GM12801 (cell line): ENCODE measurements around the gene DUSP14.

Source experiments
- TF ChIP-seq, protein P1 (sequence below): IDR thresholded peaks from one replicate; pipeline ENCODE4 v1.5.1; 2011; ENCODE audit warnings: control low read depth; ENCODE audit not compliant: insufficient read length; ENCODE audit errors: extremely low read depth

Gene DUSP14, protein sequence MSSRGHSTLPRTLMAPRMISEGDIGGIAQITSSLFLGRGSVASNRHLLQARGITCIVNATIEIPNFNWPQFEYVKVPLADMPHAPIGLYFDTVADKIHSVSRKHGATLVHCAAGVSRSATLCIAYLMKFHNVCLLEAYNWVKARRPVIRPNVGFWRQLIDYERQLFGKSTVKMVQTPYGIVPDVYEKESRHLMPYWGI

DNA sequence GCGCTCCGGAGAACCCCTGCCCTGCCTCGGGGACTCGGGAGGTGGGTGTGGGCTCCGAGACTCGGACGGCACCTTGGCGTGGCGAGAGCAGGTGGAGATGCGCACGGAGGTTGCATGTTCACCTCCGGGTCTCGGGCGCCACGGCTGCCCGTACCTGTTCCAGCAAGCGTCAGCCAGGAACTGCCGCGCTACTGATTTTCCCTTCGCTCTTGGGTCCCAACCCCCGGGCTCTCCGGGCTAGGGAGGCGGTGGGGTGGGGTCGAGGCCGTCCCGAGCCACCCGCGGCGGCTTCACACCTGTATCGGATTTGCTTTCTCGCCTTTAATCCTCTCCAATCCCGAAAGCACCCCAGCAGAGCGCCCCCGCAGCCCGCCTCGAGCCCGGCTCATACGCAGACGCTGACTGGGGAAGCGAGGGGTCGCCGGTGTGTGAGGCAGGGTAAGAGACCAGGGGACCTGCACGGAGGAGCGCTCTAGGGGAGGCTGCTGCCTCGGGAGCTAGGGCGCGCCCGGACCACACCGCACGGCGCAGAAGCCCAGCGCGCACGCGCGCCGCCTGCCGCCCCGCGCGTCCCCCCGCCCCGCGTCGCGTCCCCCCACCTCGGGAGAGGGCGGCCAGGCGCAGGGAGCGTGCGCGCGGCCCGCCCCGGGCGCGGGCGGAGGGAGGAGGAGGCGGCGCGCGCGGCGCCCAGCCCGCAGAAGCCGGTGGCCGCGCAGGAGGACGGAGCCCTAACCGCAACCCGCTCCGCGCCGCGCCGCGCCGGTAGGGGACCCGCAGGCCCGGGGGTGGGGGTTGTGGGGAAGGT is at the start of gene DUSP14:
Gene DUSP14, plus strand, starts transcription at position 695 of the 805 bp plus-strand sequence. CDS start 22,382 bp downstream, outside the sequence.
- TF ChIP-seq, protein P1, sequence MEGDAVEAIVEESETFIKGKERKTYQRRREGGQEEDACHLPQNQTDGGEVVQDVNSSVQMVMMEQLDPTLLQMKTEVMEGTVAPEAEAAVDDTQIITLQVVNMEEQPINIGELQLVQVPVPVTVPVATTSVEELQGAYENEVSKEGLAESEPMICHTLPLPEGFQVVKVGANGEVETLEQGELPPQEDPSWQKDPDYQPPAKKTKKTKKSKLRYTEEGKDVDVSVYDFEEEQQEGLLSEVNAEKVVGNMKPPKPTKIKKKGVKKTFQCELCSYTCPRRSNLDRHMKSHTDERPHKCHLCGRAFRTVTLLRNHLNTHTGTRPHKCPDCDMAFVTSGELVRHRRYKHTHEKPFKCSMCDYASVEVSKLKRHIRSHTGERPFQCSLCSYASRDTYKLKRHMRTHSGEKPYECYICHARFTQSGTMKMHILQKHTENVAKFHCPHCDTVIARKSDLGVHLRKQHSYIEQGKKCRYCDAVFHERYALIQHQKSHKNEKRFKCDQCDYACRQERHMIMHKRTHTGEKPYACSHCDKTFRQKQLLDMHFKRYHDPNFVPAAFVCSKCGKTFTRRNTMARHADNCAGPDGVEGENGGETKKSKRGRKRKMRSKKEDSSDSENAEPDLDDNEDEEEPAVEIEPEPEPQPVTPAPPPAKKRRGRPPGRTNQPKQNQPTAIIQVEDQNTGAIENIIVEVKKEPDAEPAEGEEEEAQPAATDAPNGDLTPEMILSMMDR = no peak

DNA sequence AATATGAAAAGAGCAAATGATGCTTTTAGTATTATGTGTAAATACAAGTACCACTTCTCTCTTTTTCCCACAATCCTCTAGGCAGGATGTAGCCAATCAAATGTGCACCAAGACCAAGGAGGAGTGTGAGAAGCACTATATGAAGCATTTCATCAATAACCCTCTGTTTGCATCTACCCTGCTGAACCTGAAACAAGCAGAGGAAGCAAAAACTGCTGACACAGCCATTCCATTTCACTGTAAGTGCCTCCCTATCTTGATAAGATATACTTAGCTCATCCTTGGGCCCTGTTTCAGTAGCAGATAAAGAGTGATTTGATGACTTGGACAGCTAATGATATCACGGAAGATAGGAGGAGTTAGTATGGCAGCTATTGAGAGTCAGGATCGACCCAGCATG is 49.3 kb upstream of the DUSP14 start:
- TF ChIP-seq, protein P1 = no peak

DNA sequence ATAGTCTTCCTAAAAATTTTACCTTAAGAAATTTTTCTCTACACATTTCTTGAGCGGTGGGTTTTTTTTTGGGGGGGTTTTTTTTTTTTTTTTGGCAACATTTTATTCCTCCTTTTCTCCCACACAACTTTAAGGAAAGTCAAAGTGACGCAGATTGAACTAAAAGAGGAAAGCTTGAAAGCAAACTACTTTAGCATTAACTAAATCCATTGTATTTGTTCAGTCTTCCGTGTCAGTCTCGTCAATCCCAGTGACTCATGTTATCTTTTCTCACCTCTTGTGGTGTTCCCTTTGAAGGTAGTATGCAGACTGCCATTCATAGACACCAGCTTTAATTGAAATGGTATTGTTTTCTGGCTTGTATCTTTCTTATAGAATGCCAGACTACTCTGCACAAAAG is 43.7 kb upstream of the DUSP14 start:
- TF ChIP-seq, protein P1 = no peak

DNA sequence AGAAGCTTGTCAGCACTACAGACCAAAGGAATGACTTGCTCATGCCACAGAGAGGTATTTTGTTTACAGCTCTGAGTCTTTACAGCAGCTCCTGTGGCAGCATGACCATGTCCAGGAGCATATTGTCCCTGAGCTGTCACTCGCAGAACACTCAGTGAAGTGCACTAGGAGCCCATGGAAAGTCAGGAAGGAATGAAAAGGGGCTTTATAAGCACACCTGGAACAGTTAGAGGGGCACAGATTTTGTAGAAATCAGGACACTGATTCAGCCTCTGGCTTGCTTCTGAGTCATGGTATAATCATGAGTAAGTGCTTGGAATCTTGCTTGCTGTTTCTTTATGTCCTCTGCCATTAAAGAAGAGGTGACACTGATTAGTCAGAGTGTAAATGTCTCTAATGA is 42.0 kb upstream of the DUSP14 start:
- TF ChIP-seq, protein P1 = no peak

DNA sequence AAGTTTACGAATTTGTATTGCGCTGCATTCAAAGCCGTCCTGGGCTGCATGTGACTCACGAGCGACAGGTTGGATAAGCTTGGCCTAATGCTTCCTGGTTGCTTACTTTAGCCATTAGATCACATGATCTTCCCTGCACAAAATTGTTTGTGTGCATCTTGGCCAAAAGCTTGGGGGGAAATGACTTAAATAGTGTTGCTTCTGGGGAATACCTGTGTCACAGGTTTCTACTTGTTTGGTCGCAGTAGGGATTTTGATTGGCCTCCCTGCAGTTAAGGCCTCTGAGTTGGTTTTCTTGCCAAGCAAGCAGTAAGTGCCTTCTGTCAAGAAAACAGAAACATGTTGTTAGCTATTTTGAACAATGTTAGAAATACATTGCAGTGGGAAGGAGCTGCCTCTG is 39.6 kb upstream of the DUSP14 start:
- TF ChIP-seq, protein P1 = no peak

DNA sequence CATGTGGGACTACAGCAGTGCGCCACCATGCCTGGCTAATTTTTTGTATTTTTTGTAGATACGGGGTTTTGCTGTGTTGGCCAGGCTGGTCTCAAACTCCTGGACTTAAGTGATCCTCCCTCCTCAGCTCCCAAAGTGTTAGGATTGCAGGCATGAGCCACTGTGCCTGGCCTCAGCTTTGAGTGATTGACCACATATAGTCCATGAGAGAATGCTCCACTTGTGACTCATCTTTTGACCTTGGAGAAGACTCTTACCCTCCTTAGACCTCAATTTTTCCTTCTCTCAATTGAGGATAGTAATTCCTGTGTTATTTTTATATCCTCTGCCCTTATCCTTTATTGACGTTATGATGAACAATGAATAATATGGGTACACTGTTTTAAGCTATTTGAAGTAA is 30.9 kb upstream of the DUSP14 start:
- TF ChIP-seq, protein P1 = no peak

DNA sequence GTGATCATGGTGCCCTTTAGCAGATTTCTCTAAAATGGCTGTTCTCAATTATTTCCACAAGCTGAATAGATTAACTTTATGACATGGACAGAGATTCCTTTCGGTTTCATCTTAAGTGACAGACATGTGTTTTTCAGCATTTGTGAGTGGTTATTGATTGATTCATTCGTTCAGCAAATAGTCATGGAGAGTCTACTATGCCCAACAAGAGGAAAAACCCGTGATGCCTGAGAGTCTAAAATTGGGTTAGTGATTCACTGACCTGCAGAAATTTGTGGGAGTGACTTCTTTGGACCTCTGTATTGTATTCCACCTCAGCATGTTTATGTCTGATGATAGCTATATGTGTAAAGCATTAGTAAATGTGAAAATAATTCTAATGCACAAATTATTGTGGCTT is 28.0 kb upstream of the DUSP14 start:
- TF ChIP-seq, protein P1 = no peak
